B cell (primary cell): ENCODE measurements around the gene APOD. TPM values are rescaled to one million over a fixed set of nuclear protein-coding genes. Genes with fewer than 3 reads are reported as not detected.
"Not testable (repeated sequence)": the region's sequence is repeated elsewhere in the genome, so short reads cannot be mapped to it uniquely, and the experiment has no call there.

Experiments used
- ATAC-seq: fragments of 200-7000 bp; cut with Tn5 transposase; one replicate; pipeline ENCODE4 v1.10.0; 2021; ENCODE audit warnings: low read depth, mild to moderate bottlenecking, moderate number of reproducible peaks, moderate library complexity
- CTCF ChIA-PET: fragments of 350-600 bp; sonication (Branson Sonifier 250); formaldehyde crosslinking; loops from one replicate; lab custom pipeline; 2021; ENCODE audit warnings: antibody characterized with exemption, inconsistent platforms; lab: Charles Lee
- POLR2A ChIA-PET: fragments of 350-600 bp; sonication (Branson Sonifier 250); formaldehyde crosslinking; loops from one replicate; lab custom pipeline; 2021; ENCODE audit warnings: antibody characterized with exemption; lab: Charles Lee
- DNase-seq: peaks from one replicate; pipeline ENCODE4 v3.0.0; 2013
- H2AFZ ChIP-seq: 2 replicates; pipeline ENCODE4 v1.6.1; 2012; ENCODE audit warnings: mild to moderate bottlenecking, low read depth, low read length; ENCODE audit not compliant: insufficient read depth, poor library complexity, severe bottlenecking
- H3K27ac ChIP-seq, 2 donors: 1 replicate in 1 of 2; 2 replicates in 1 of 2; pipeline ENCODE4 v1.5.1; 2012 to 2013; ENCODE audit warnings: low read length in 2 of 2, mild to moderate bottlenecking in 2 of 2, moderate library complexity in 1 of 2
- H3K27me3 ChIP-seq, 4 experiments: fragments of 200-600 bp in 1 of 4; sonication (generic) in 1 of 4; replicated peaks in 1 of 4; 1 replicate in 2 of 4; 2 replicates in 2 of 4; pipeline versions ENCODE4 v1.6.1 to v1.7.0; 2013 to 2016; ENCODE audit warnings: low read length in 3 of 4, mild to moderate bottlenecking in 2 of 4, mixed read lengths in 1 of 4, moderate library complexity in 1 of 4; ENCODE audit not compliant: insufficient read depth in 4 of 4, control insufficient read depth in 3 of 4; ENCODE audit errors: control extremely low read depth in 1 of 4
- H3K36me3 ChIP-seq, 2 experiments: replicated peaks in 1 of 2; 1 replicate in 1 of 2; 2 replicates in 1 of 2; pipeline versions ENCODE4 v1.6.1 to v1.7.1; 2013; ENCODE audit warnings: low read length in 1 of 2; ENCODE audit not compliant: insufficient read depth in 2 of 2, control insufficient read depth in 1 of 2; ENCODE audit errors: control extremely low read depth in 1 of 2, extremely low read depth in 1 of 2
- H3K4me1 ChIP-seq, 2 donors: fragments of 200-600 bp in 1 of 2; sonication (generic) in 1 of 2; 1 replicate in 1 of 2; 2 replicates in 1 of 2; pipeline versions ENCODE4 v1.5.1 to v1.6.1; 2013 to 2017; ENCODE audit warnings: low read length in 2 of 2; ENCODE audit not compliant: control insufficient read depth in 2 of 2, insufficient read depth in 2 of 2
- H3K4me2 ChIP-seq: replicated peaks from 2 replicates; pipeline ENCODE3; 2012; ENCODE audit warnings: mild to moderate bottlenecking, low read depth, low read length; ENCODE audit not compliant: poor library complexity, severe bottlenecking
- H3K4me3 ChIP-seq, 5 experiments: fragments of 200-600 bp in 1 of 5; sonication (generic) in 1 of 5; 1 replicate in 3 of 5; 2 replicates in 2 of 5; pipeline versions ENCODE4 v1.5.1 to v1.7.0; 2011 to 2016; ENCODE audit warnings: low read length in 4 of 5, mild to moderate bottlenecking in 4 of 5, low read depth in 2 of 5, control low read depth in 1 of 5, moderate library complexity in 1 of 5; ENCODE audit not compliant: insufficient read depth in 1 of 5; ENCODE audit errors: control extremely low read depth in 1 of 5, extremely low read depth in 1 of 5
- H3K79me2 ChIP-seq: fragments of 200-600 bp; sonication (generic); one replicate; pipeline ENCODE4 v1.6.0; 2016; ENCODE audit warnings: low read length; ENCODE audit not compliant: control insufficient read depth, insufficient read depth
- H3K9ac ChIP-seq: fragments of 200-600 bp; sonication (generic); 2 replicates; pipeline ENCODE4 v1.6.1; 2017; ENCODE audit warnings: mild to moderate bottlenecking, low read length, moderate library complexity
- H3K9me3 ChIP-seq, 3 donors: one replicate each; pipeline versions ENCODE4 v1.6.1 to v1.7.1; 2013; ENCODE audit warnings: low read length in 2 of 3; ENCODE audit not compliant: control insufficient read depth in 2 of 3, insufficient read depth in 1 of 3; ENCODE audit errors: control extremely low read depth in 1 of 3
- H4K20me1 ChIP-seq: 2 replicates; pipeline ENCODE4 v1.6.0; 2012; ENCODE audit warnings: mild to moderate bottlenecking, low read length; ENCODE audit not compliant: insufficient read depth, control insufficient read depth, poor library complexity, severe bottlenecking
- H3K27ac Mint-ChIP-seq: one replicate; pipeline ENCODE4 v1.8.0; 2021; ENCODE audit warnings: mixed read lengths
- H3K27me3 Mint-ChIP-seq: one replicate; pipeline ENCODE4 v1.8.0; 2021; ENCODE audit warnings: mixed read lengths
- H3K4me1 Mint-ChIP-seq: one replicate; pipeline ENCODE4 v1.8.0; 2021; ENCODE audit warnings: mixed read lengths
- H3K4me3 Mint-ChIP-seq: one replicate; pipeline ENCODE4 v1.8.0; 2021; ENCODE audit warnings: mixed read lengths
- H3K9me3 Mint-ChIP-seq: one replicate; pipeline ENCODE4 v1.8.0; 2022; ENCODE audit warnings: mixed read lengths; ENCODE audit not compliant: insufficient read depth
- WGBS: methylation state at CpG from one replicate; pipeline ENCODE4 v1.1.5; 2013; ENCODE audit warnings: missing lambda C conversion rate; ENCODE audit not compliant: insufficient coverage; 5-methylcytosine and 5-hydroxymethylcytosine counted together
- intact Hi-C: fragments of 100-400 bp; cut with micrococcal nuclease; formaldehyde crosslinking; loops from one replicate; pipeline ENCODE4 v1.10.0; 2022
- polyA plus RNA-seq: library from polyadenylated mRNA; depleted of rRNA; stranded (reverse); fragments of >200 nt; gene quantifications from 2 replicates; pipeline ENCODE4 v1.2.3, GENCODE V29; 2012
- total RNA-seq, 2 donors: library from RNA; stranded (reverse); fragments of 120-200 nt in 1 of 2; gene quantifications; 1 replicate in 1 of 2; 2 replicates in 1 of 2; pipeline versions ENCODE4 v1.2.3 to v1.2.4, GENCODE V29; 2013 to 2022

APOD gene
- total and polyA plus RNA-seq, 2 donors (not counting 1 experiment from before 2014, with no cell fraction given), result 0.59 TPM; not detected in 1

- H3K27me3 Mint-ChIP-seq, result peaks cover 22% of the 10 kb centered on the region
- H3K79me2 ChIP-seq, H3K27ac Mint-ChIP-seq, H3K4me3 Mint-ChIP-seq, H2AFZ ChIP-seq, H3K4me1 ChIP-seq, H3K9me3 ChIP-seq, H3K27ac ChIP-seq, H3K27me3 ChIP-seq, POLR2A ChIA-PET, H3K9ac ChIP-seq, H3K36me3 ChIP-seq, H3K4me2 ChIP-seq, CTCF ChIA-PET, H3K4me3 ChIP-seq, H4K20me1 ChIP-seq, DNase-seq, H3K9me3 Mint-ChIP-seq, H3K4me1 Mint-ChIP-seq: not testable (repeated sequence)
- intact Hi-C loops, result loop anchor here (10.0 kb wide), 1 partner anchor 231 kb away; no protein-coding TSS in a partner anchor
- ATAC-seq, result peak; percentile 48
- no CpG with 5 or more reads among the region's 14 CpGs for WGBS
Measured at GRCh38 chr3:195624171-195624570, 40.4 kb upstream of the APOD start.

- CTCF ChIA-PET, result interaction anchor here (1.7 kb wide), 1 partner anchor 227 kb away, joined by 5 read pairs; no protein-coding TSS in a partner anchor
- H3K4me1 Mint-ChIP-seq, H4K20me1 ChIP-seq, H3K9me3 Mint-ChIP-seq, H3K36me3 ChIP-seq, H3K9ac ChIP-seq, H3K27ac ChIP-seq, H3K9me3 ChIP-seq, H3K27me3 ChIP-seq, H3K4me3 Mint-ChIP-seq, H3K79me2 ChIP-seq, H2AFZ ChIP-seq, H3K4me2 ChIP-seq, H3K4me3 ChIP-seq, ATAC-seq, POLR2A ChIA-PET, H3K4me1 ChIP-seq, DNase-seq: not testable (repeated sequence)
- intact Hi-C loops, result loop anchor here (10.0 kb wide), 1 partner anchor 231 kb away; no protein-coding TSS in a partner anchor
- Mint-ChIP-seq H3K27me3 (peaks cover 18% of the 10 kb centered on the region), H3K27ac (peak overlapping the region; percentile 32)
- WGBS, result 96% methylated on average over 7 of the region's 26 CpGs
Measured at GRCh38 chr3:195623217-195623965, 39.7 kb upstream of the APOD start.

GRCh38 chr3:195622523-195623170, 38.9 kb upstream of the APOD start:
- H3K79me2 ChIP-seq, H3K4me3 Mint-ChIP-seq, H3K4me2 ChIP-seq, H3K27ac Mint-ChIP-seq, H3K9ac ChIP-seq, H3K36me3 ChIP-seq, H3K9me3 ChIP-seq, H3K9me3 Mint-ChIP-seq, H3K4me1 ChIP-seq, POLR2A ChIA-PET, ATAC-seq, H3K27ac ChIP-seq, H3K27me3 ChIP-seq, H4K20me1 ChIP-seq, H3K4me1 Mint-ChIP-seq, H3K4me3 ChIP-seq, H2AFZ ChIP-seq, DNase-seq: not testable (repeated sequence)
- peaks cover 13% of the 10 kb centered on the region for H3K27me3 Mint-ChIP-seq
- intact Hi-C loops, result loop anchor here (10.0 kb wide), 1 partner anchor 232 kb away; no protein-coding TSS in a partner anchor
- CTCF ChIA-PET, result interaction anchor here (1.7 kb wide), 1 partner anchor 228 kb away, joined by 5 read pairs; no protein-coding TSS in a partner anchor
- 89% methylated on average over 5 of the region's 17 CpGs for WGBS
